BE2C (cell line): Measurements from ENCODE around the gene DLG2.

Source experiments
- DNase-seq: peaks from one replicate; pipeline ENCODE4 v3.0.0-alpha.2; 2020
- H3K27me3 ChIP-seq: fragments of 250-450 bp; sonication (Bioruptor Pico); 2 replicates; pipeline ENCODE4 v1.5.1; 2020; ENCODE audit warnings: mild to moderate bottlenecking
- H3K36me3 ChIP-seq: fragments of 250-450 bp; sonication (Bioruptor Pico); 2 replicates; pipeline ENCODE4 v1.5.1; 2020; ENCODE audit warnings: mild to moderate bottlenecking
- H3K4me1 ChIP-seq: fragments of 250-450 bp; sonication (Bioruptor Pico); 2 replicates; pipeline ENCODE4 v1.5.1; 2020
- H3K4me3 ChIP-seq: 2 replicates; pipeline ENCODE4 v1.5.1; 2011; ENCODE audit warnings: low read depth, low read length
- H3K9me3 ChIP-seq: fragments of 250-450 bp; sonication (Bioruptor Pico); 2 replicates; pipeline ENCODE4 v1.5.1; 2020
- CTCF ChIP-seq: IDR thresholded peaks from 2 replicates; pipeline ENCODE4 v1.5.1; 2012; ENCODE audit warnings: mild to moderate bottlenecking, low read depth, low read length

The DLG2 gene

GRCh38 chr11:84950569-84951270 lies 676.4 kb downstream of the DLG2 start:
- Histone ChIP-seq H3K9me3 (no peaks in the 10 kb centered on the region), H3K4me3 (no peak overlapping the region), H3K27me3 (no peaks in the 10 kb centered on the region), H3K4me1 (no peaks in the 10 kb centered on the region), H3K36me3 (no peaks in the 10 kb centered on the region)
- no peak for TF ChIP-seq CTCF
- DNase-seq, result no peak

- no peak for TF ChIP-seq CTCF
- no peaks in the 10 kb centered on the region for H3K4me1 ChIP-seq
- no peak overlapping the region for H3K4me3 ChIP-seq
- no peaks in the 10 kb centered on the region for H3K27me3 ChIP-seq
- no peak for DNase-seq
- H3K9me3 ChIP-seq, result no peaks in the 10 kb centered on the region
- H3K36me3 ChIP-seq, result no peaks in the 10 kb centered on the region
Observed at GRCh38 chr11:84947970-84948580, 679.1 kb downstream of the DLG2 start.

GRCh38 chr11:84947070-84947469 lies 680.1 kb downstream of the DLG2 start:
- H3K9me3 ChIP-seq, result no peaks in the 10 kb centered on the region
- H3K4me1 ChIP-seq, result no peaks in the 10 kb centered on the region
- H3K4me3 ChIP-seq, result no peak overlapping the region
- no peaks in the 10 kb centered on the region for H3K36me3 ChIP-seq
- no peak for TF ChIP-seq CTCF
- DNase-seq, result no peak
- no peaks in the 10 kb centered on the region for H3K27me3 ChIP-seq

GRCh38 chr11:84930863-84931262 lies 696.3 kb downstream of the DLG2 start:
- no peaks in the 10 kb centered on the region for H3K4me1 ChIP-seq
- H3K4me3 ChIP-seq, result no peak overlapping the region
- no peak for TF ChIP-seq CTCF
- no peaks in the 10 kb centered on the region for H3K9me3 ChIP-seq
- DNase-seq, result no peak
- no peaks in the 10 kb centered on the region for H3K36me3 ChIP-seq
- H3K27me3 ChIP-seq, result no peaks in the 10 kb centered on the region

- no peak for TF ChIP-seq CTCF
- DNase-seq, result no peak
- Histone ChIP-seq H3K4me3 (no peak overlapping the region), H3K36me3 (no peaks in the 10 kb centered on the region), H3K9me3 (no peaks in the 10 kb centered on the region), H3K27me3 (no peaks in the 10 kb centered on the region), H3K4me1 (no peaks in the 10 kb centered on the region)
Observed at GRCh38 chr11:84929738-84930137, 697.4 kb downstream of the DLG2 start.

- Histone ChIP-seq H3K4me1 (no peaks in the 10 kb centered on the region), H3K36me3 (no peaks in the 10 kb centered on the region), H3K27me3 (peaks cover 11% of the 10 kb centered on the region), H3K9me3 (no peaks in the 10 kb centered on the region), H3K4me3 (no peak overlapping the region)
- TF ChIP-seq CTCF, result no peak
- no peak for DNase-seq
Observed at GRCh38 chr11:84924154-84924692, 702.9 kb downstream of the DLG2 start.
